ENCODE results near the gene TRMT1. TPM values are rescaled to one million over a fixed set of nuclear protein-coding genes. Genes with fewer than 3 reads are reported as not detected.

Gene TRMT1
- total RNA-seq: 35.5 and 40.1 TPM in 2 replicates

DNA sequence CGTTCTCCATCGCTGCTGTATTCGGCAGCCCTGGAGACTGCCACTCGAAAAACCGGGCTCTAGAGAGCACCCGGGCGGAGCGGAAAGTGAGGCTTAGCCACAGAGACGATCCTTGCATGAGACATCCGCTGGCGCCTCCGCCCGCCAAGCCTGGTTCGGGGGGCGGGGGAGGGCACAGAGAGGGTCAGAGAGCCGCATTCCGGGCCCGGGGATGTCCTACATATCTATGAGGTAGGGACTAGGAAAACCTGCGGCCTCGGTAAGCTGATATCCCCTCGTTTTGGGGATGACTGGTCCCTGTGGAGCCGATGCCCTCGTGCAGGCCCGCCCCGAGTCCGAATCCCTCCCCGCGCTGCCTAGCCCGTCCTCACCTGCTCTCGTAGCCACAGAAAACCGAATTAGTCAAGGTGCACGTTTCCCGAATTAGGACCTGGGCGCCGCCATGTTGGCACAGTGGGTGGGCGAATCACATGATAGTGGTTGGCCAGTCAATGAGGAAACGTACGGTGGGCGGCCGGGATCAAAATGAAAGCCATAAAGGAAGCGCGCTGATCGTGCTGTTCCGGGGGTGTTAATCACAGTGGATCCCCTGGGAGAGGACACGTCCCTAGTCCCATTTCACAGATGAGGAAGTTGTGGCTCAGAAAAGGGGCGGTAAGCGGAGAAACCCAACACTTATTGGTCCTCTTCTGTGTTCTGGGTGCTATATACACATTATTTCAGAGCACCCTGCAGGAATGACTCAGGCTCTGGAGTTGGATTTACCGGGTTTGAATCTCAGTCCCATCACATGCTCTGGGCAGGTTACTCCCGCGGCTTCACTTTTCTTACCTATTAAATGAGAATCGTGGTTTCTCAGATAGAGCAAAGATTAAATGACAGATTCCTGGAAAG lies at the start of gene TRMT1:
Gene TRMT1, minus strand, starts transcription at position 459 of the 894 bp plus-strand sequence. Its CDS starts 341 bp downstream, at position 118.

DNA sequence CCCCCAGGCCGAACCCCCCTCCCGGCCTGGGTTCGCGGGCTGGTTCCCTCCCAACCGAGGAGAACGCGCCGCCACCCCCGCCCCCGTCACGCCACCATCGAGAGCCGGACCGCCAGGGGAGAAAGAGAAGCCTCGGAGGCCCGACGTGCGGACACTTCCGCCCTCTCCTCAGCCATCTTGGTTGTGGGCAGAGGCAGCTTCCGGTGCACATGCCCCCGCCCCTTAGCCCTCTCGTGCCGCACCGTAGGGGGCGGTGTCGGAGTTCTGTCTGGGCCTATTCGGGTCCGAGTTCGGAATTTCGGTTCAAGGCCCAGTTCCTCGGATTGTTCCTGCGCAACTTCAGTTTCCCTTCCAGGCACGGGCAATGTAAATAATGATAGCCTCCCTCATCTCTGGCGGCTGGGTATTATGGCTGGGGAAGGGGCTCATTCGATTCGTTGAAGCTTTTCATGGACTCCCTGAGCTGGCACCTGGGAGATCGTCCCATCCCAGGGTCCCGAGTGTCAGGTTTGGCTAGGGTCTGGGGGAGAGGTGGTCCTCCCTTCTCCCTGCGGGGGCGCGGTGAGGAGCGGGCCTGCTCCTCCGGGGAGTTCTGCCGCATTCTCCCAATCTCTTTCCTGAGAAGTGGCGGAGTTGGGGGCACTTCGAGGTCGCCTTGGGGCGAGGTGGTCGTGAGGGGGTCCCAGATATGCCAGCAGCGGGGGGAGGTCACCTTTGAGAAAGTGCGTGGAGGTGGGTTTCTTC lies 33.8 kb upstream of the TRMT1 start, which contains the start of the genes IER2 and STX10:
Gene IER2, plus strand, starts transcription at position 225 of the 744 bp plus-strand sequence. CDS start 2,776 bp downstream, outside the sequence.
Gene STX10, minus strand, starts transcription at position 189 of the 744 bp plus-strand sequence. CDS start 202 bp downstream, outside the sequence.

DNA sequence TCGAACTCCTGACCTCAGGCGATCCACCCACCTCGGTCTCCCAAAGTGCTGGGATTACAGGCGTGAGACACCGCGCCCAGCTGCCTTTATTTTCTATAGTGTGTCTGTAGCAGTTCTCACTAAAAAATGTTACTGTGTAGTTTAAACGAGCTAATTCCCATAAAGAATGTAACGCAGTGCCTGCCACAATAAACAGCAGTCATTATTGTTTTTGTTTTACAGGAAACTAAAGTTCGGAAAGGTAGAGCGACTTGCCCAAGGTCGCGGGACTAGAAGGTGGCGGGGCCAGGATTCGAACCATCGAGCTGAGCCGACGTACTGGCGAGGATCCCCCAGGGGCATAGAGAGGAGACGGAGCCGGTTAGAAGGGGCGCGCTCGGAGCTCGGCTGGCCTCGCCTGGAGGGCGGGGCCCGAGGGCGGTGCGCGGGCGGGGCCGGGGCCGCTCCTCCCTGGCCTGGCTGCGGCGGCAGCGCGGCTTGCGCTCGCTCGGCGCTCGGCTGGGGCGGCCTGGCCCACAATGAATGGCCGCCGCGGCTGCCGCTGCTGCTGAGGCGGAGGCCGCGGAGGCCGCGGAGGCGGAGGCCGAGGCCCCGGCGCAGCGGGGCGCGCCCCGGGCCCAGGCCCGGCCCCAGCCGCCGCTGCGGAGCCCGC lies 1.4 kb upstream of the TRMT1 start, which contains the start of gene NACC1:
Gene NACC1, plus strand, starts transcription at position 493 of the 652 bp plus-strand sequence. CDS start 16,944 bp downstream, outside the sequence.

DNA sequence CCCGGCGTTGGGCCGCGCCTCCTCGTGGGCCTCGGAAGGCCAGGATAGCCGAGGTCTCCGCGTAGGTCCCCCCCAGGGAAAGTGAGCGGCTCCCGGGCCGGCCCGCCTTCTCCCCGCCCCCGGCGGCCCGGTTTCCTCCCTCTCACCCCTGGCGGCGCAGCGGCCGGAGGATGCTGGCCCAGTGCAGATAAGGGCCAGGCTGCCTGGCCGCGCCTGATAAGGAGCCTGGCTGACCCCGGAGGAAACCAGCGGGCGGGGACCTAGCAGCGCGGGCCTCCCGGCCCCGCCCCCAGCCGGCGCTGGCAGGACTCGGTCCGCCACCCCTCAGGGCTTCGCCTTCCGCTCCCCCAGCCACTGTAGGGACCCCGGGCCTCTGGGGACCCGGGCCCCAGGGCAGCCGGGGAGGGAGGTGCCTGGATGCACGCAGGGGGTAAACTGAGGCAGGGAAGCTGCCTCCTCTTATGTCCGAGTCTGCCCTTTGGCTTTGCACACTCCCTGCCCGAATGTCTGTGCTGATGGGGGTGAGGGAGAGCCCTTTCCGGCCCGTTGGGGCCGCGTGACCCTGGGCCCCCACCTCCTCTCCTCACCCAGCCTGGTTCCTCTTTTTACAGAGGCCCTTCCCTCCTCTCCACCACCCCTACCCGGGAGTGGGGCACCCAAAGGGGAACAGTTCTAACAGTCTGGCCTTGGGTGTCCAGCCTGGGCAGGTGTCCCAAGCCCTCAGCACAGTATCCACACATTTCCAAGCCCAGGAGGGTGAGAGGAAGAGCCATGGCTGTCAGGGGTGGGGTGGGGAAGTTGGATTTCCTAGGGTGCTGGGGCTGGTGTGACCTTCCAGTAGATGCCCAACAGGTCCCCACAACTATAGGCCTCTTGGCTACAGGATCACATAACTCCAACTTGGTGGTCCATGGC lies 13.6 kb downstream of the TRMT1 start, which contains the start of gene LYL1:
Gene LYL1, minus strand, starts transcription at position 193 of the 915 bp plus-strand sequence. CDS start 1,687 bp downstream, outside the sequence.

Other genes starting within 250 kb of the TRMT1 start
- gene DNASE2, start 235.3 kb downstream of the TRMT1 start, total RNA-seq: 35.8 and 48.5 TPM in 2 replicates
- not detected in 2 replicates for gene KLF1, start 229.5 kb downstream of the TRMT1 start, total RNA-seq
- gene GCDH, start 225.6 kb downstream of the TRMT1 start, total RNA-seq: 30.6 and 39.4 TPM in 2 replicates
- 0.08 and 0.23 TPM in 2 replicates for gene SYCE2, start 197.4 kb downstream of the TRMT1 start, total RNA-seq
- gene FARSA, start 183.0 kb downstream of the TRMT1 start, total RNA-seq: 66.7 and 87.1 TPM in 2 replicates
- 1,822 and 2,213 TPM in 2 replicates for gene CALR, start 178.1 kb downstream of the TRMT1 start, total RNA-seq
- 117 and 122 TPM in 2 replicates for gene RAD23A, start 170.9 kb downstream of the TRMT1 start, total RNA-seq
- gene GADD45GIP1, start 159.5 kb downstream of the TRMT1 start, total RNA-seq: 65.8 and 102 TPM in 2 replicates
- not detected in 2 replicates for gene DAND5, start 147.2 kb downstream of the TRMT1 start, total RNA-seq
- 16.7 and 18.9 TPM in 2 replicates for gene NFIX, start 121.3 kb downstream of the TRMT1 start, total RNA-seq
- 0.53 and 2.7 TPM in 2 replicates for gene LYL1, start 13.9 kb downstream of the TRMT1 start, total RNA-seq
- 57.6 and 71.9 TPM in 2 replicates for gene NACC1, start 1.5 kb upstream of the TRMT1 start, total RNA-seq
- gene STX10, start 33.6 kb upstream of the TRMT1 start, total RNA-seq: 93.3 and 98.0 TPM in 2 replicates
- gene IER2, start 33.7 kb upstream of the TRMT1 start, total RNA-seq: 123 and 158 TPM in 2 replicates